GM12891 (cell line): ENCODE results near the gene KRT2.

Source experiments
- DNase-seq: peaks from one replicate; pipeline ENCODE4 v3.0.0; 2011; ENCODE audit warnings: low spot score; ENCODE audit not compliant: insufficient read length
- FAIRE-seq: peaks from 2 replicates; lab custom pipeline; 2011; peaks lifted over from hg19 to GRCh38; lab: Jason Lieb, UNC
- PAX5 ChIP-seq: IDR thresholded peaks from 2 replicates; pipeline ENCODE4 v1.6.1; 2011; ENCODE audit warnings: low read length, moderate library complexity, mild to moderate bottlenecking; ENCODE audit not compliant: insufficient read depth, severe bottlenecking
- POLR2A ChIP-seq: IDR thresholded peaks from 2 replicates; pipeline ENCODE4 v1.6.1; 2011; ENCODE audit warnings: low read depth, low read length, control low read depth
- POLR2AphosphoS5 ChIP-seq: IDR thresholded peaks from 2 replicates; pipeline ENCODE4 v1.6.1; 2011; ENCODE audit warnings: low read depth, low read length, control low read depth
- POU2F2 ChIP-seq: IDR thresholded peaks from 2 replicates; pipeline ENCODE4 v1.6.1; 2011; ENCODE audit warnings: low read depth, mild to moderate bottlenecking, control low read depth, low read length, moderate library complexity
- SPI1 ChIP-seq: IDR thresholded peaks from 2 replicates; pipeline ENCODE4 v1.6.1; 2011; ENCODE audit warnings: low read depth, low read length, control low read depth
- TAF1 ChIP-seq: IDR thresholded peaks from 2 replicates; pipeline ENCODE4 v1.6.1; 2011; ENCODE audit warnings: low read depth, low read length, control low read depth

KRT2 gene

GRCh38 chr12:52636592-52637258, 15.3 kb downstream of the KRT2 start:
- no peak for DNase-seq
- TF ChIP-seq TAF1 (no peak), PAX5 (no peak), POLR2A (no peak), SPI1 (no peak)
- no peak for FAIRE-seq

DNA sequence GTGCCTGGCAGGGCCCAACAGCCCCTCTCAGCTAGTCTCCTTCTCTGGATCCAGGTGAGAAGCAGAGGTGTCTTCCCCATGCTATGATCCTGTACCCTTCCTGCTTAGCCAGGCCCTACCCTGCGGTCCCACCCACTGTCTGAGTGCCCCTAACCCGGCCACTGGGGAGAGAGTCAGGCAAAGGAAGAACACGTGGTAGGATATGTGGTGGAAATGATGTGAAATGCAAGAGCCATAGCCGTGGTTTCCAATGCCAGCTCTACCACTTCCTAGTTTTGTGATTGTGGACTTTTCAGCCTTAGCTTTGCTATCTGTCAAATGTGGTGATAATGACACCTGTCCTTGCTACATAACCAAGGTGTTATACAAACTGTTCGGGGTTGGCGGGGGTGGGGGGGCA, 15.8 kb downstream of the KRT2 start:
- FAIRE-seq (no peak), DNase-seq (no peak)
- TF ChIP-seq POLR2A (no peak), TAF1 (no peak), POU2F2 (no peak), PAX5 (no peak), POLR2AphosphoS5 (no peak)

DNA sequence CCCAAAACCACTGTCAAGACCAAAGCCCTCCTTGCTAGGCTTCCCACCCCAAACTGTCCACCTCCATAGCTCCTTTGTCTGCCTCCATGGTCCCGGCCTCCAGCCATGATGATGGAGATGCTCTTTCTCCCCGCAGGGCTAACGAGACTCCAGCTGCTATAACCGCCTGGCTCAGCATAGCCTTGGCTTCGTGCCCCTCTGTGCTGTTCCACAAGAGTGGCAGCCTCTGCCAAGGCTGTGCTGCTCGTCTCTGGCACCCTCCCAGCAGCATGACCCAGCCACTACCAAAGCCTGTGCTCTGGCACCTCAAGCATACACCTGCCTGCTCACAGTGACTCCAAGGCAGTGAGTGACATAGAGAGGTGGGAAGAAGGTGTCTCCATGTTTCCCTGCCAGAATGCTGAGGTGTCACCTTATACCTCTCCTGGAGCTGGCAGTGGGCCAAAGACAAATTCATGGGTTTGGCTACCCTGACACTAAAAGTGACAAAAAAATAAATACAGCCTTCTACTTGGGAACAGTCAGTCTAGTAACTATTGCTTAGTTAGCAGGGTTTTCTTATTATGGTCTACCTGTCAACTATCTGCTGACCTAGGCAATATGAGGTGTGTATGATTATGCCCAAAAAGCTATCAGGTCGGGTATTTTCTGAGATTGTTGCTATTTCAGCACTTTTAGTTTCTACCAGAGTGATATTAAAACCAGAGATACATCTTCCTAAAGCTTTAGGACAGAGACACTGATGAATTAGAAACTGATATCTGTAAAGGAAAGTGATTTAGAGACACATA, 17.6 kb downstream of the KRT2 start:
- no peak for FAIRE-seq
- DNase-seq: no peak
- TF ChIP-seq POU2F2 (no peak), PAX5 (no peak), SPI1 (no peak)

DNA sequence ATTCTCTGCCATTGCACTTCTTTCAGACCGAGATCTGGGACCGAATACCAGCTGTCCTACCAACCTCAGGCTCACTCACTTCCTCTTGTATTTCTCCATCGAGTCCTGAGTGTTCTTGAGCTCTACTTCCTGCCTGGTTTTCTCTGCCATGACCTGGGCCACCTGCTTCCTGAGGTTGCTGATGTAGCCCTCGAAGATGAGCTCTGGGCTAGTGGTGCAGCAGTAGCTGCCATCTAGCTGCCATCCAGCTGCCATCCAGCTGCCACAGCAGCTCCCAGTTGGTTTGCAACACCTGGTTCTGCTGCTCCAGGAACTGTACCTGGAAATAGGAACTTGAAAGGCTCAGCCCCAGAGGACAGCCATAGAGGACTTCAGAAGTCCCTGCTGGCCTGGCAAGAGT, 18.6 kb downstream of the KRT2 start:
- TF ChIP-seq POLR2AphosphoS5 (no peak), POLR2A (no peak), SPI1 (no peak), POU2F2 (no peak), PAX5 (no peak), TAF1 (no peak)
- no peak for DNase-seq
- FAIRE-seq: no peak

DNA sequence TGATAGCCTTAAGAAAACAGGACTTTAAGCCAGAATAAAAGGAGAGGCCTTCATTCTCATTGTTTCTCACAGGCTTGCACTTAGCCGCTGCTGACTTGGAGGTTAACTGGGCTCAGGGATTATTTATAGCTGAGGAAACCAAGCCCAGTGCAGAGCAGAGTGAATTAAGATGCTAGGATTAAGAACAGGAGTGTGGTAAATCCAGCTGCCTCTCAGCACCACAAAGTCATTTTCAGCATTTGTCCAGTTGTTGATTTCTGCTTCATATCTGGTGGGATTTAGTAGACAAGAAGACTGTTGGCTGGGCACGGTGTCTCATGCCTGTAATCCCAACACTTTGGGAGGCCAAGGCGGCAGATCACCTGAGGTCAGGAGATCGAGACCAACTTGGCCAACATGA, 19.4 kb downstream of the KRT2 start:
- FAIRE-seq: no peak
- DNase-seq: no peak
- no peak for TF ChIP-seq POLR2AphosphoS5
- no peak for TF ChIP-seq POLR2A
- TF ChIP-seq TAF1: no peak
- TF ChIP-seq SPI1: no peak
- TF ChIP-seq PAX5: no peak
- TF ChIP-seq POU2F2: no peak

- TF ChIP-seq POLR2AphosphoS5 (no peak), POLR2A (no peak), SPI1 (no peak), POU2F2 (no peak), TAF1 (no peak), PAX5 (no peak)
- FAIRE-seq: no peak
Observed at GRCh38 chr12:52631676-52632459, 20.1 kb downstream of the KRT2 start.

GRCh38 chr12:52631264-52631663, 20.7 kb downstream of the KRT2 start:
- DNase-seq (no peak), FAIRE-seq (no peak)
- TF ChIP-seq POLR2A (no peak), POU2F2 (no peak), SPI1 (no peak), PAX5 (no peak), TAF1 (no peak), POLR2AphosphoS5 (no peak)

More at GRCh38 chr12:52631676-52632459, 20.1 kb downstream of the KRT2 start:
- no peak for DNase-seq

DNA sequence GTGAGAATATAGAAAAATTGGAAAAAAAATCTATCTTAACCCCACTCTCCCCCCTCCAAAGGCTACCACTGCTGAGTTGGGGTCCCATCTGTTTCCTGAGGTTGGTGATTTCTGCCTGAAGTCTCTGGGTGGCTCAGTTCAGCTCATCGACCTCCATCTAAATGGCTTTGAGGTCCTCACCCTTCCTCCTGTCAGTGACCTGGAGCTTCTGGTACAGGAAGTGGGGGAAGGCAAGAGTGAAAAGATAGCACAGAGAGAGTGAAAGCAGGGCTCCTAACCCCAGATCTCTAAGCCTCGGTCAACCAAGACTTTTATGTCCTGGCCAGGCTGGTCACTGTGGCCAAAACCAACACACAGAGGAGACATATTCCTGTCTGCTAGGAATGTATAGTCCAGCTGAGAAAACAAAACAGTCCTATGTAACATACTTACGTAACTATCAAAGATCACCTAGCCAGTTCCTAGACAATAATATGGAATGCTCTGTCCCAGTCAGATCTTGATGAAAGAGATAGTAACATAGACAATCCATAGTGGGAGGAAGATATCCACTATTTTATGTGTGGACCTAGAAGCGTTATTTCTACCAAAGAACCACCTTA, 21.3 kb downstream of the KRT2 start:
- FAIRE-seq (no peak), DNase-seq (no peak)

GRCh38 chr12:52630008-52630500, 22.0 kb downstream of the KRT2 start:
- TF ChIP-seq TAF1: no peak
- TF ChIP-seq SPI1: no peak
- no peak for TF ChIP-seq POU2F2
- no peak for TF ChIP-seq POLR2AphosphoS5
- TF ChIP-seq POLR2A: no peak
- no peak for TF ChIP-seq PAX5
- DNase-seq (no peak), FAIRE-seq (no peak)

More for the DNA sequence above, 21.3 kb downstream of the KRT2 start:
- TF ChIP-seq POLR2A (no peak), TAF1 (no peak), POLR2AphosphoS5 (no peak), PAX5 (no peak), SPI1 (no peak), POU2F2 (no peak)
